ENCODE data around the gene CDKL2.

GRCh38 chr4:75544870-75545269 is 85.5 kb downstream of the CDKL2 start:
- no peak for TF ChIP-seq CTCF (conservative IDR thresholded peaks at IDR 0.05)
- TF ChIP-seq EZH2 (IDR thresholded peaks at IDR 0.05; ENCODE audit: low read depth) = no peak

All from PC-9 (cell line).